ENCODE results near the gene ANP32A.

Gene ANP32A

DNA sequence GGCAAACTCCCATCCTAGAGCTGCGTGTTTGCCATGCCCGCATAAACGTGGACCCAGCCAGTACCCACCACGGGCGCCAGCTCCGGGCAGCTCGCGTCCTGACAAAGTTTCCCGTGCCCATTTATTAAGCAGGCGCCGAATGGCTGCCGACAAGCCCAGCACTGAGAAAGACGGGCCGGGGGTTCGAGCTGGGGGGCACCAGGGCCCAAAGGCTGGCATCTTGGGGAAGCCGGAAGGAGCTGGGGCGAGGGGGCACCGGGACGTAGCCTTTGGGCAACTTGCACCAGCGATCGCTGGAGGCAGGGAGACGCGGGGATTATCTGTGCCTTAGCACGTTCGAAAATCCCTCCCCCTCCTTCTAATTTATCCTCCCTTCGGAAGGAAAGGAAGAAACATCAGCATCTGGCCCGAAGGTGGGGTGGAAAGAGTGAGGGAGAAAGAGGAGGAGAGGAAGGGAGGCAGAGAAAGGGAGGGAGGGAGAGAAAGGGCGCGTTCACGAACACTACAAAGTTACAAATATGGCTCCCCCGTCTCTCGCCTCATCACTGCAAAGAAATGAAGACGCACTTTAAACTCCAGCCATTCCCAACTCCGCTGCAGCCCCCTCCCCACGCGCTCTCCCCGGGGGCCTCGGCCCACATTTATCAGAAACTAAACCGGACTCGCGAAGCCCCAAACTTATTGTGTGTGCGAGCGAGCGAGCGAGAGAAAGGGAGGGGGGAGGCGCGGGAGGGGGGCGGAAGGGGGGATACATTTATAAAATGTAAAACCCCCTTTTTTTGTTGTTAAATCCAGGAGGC, 1.0 kb downstream of the ANP32A start:
- peak in 1 of 2 experiments; percentile 45 for DNase-seq

- peak; percentile 77 to 86 for DNase-seq
Observed at GRCh38 chr15:68818769-68819494, 1.8 kb downstream of the ANP32A start.

- DNase-seq: peak; percentile 40 to 47
Observed at GRCh38 chr15:68818066-68818768, 2.5 kb downstream of the ANP32A start.

DNA sequence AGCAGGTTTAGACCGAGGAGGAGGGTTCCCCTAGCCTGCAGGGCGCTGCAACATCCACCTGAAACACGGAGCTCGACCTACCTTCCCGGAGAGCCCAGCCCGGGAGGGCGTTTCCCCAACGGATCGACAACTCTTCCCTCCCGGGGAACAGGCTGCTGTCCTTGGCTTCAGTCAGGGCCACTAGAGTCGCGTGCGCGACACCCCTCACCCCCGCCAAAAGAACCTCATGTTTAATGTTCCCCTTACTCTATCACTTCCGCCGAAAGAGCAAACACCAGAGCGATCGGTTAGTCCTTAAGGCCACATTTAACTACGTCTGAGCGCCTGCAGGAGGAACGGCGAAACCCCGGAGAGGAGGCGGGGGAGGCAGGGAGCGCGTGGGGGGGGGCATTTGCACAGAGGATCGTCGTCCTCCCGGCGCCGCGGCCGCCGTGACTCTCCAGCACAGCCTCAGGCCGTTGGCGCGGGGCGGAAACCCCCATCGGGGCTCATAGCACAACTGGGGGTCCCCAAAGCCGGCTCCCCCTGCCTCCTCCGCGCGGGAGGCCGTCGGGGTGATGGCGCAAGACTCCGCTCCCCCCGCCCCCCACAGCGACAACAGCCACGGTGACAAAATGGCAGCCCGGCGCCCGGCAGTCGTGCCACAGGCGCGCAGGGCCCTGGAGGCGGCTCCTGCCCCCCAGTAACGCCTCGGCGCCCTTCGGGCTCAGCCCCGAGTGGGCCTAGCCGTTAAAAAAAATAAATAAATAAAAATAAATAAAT, 3.2 kb downstream of the ANP32A start:
- peak; percentile 54 to 60 for DNase-seq

- no peak for DNase-seq
Observed at GRCh38 chr15:68816795-68817303, 3.8 kb downstream of the ANP32A start.

- no peak for DNase-seq
Observed at GRCh38 chr15:68816158-68816557, 4.5 kb downstream of the ANP32A start.

- DNase-seq: peak; percentile 35 to 54
Observed at GRCh38 chr15:68815598-68815997, 5.1 kb downstream of the ANP32A start.

- no peak for DNase-seq
Observed at GRCh38 chr15:68814596-68814995, 6.1 kb downstream of the ANP32A start.

DNA sequence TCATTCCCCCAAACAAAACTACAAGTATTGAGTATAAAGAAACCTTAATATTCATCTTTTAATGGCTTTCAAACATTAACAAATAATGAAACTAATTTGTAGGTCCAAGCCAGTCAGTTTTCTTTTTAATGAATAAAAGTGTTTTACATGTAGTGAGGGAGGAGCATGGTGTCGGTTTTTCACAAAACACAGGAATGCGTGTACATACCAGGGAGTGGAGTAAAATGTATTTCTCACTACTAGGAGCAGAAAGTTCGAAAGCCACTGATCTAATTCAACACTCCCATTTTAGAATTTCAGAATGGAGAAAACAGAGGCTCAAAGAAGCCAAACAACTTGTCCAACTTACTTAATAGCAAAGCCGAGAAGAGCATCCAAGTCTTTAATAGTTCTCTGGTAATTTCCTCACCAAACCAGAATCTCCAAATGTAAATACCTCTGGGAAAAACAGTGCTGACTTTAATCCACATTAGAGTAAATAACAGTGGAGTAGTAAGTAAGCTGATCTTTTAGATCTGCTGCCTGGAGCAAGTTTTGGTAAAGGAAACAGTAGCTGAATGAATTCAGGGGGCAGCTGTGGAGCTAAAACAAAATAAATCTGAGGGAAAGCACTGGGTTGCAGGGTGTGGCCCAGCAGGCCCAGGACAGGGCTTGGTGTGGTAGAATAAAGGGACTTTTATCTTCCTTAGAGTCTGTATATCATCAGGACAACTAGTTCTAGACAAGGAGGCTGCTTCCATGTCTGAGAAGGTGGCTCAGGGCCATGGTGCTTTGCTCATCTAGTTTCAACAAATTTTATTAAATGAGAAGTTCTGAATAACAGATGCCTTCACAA, 7.9 kb downstream of the ANP32A start:
- DNase-seq: no peak

- DNase-seq: no peak
Observed at GRCh38 chr15:68812069-68812468, 8.6 kb downstream of the ANP32A start.

DNA sequence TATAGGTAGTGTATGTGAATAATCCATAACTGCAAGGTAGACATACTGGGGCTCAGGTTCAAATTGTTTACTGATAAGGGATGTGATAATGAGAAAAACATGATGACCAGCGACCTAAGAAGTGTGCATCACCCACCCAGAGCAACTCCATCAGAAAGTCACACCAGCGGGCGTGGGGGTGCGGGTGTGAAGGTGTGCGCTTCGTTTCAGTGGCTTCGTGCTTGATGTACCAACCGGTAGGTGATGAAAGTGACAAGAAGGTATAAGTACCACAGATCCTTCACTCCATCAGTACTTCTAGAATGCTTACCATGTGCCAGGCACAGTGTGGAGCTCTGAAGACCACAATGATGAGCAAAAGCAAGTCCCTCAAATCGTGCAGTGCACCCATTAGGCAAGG, 11.2 kb downstream of the ANP32A start:
- no peak for DNase-seq

GRCh38 chr15:68808770-68809169, 11.9 kb downstream of the ANP32A start:
- no peak for DNase-seq

DNA sequence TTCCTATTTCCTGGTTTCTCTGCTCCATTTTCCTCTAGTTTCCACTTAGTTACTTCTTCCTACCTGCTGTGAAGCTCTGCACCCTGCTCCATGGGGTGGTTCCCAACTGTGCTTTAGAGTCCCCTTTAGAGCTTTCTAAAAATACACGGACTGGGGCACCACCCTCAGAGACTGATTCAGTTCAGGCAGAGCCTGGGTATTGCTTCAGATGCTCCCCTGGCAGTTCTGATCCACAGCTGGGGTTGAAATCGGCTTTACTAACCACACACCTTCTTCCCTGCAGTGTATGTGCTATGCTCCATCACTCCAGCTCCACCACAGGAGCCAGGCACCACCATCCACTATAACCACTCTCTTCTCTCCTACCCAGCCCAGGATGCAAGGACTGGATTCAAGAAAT, 12.6 kb downstream of the ANP32A start:
- DNase-seq: no peak

GRCh38 chr15:68807249-68807648, 13.4 kb downstream of the ANP32A start:
- no peak for DNase-seq

DNA sequence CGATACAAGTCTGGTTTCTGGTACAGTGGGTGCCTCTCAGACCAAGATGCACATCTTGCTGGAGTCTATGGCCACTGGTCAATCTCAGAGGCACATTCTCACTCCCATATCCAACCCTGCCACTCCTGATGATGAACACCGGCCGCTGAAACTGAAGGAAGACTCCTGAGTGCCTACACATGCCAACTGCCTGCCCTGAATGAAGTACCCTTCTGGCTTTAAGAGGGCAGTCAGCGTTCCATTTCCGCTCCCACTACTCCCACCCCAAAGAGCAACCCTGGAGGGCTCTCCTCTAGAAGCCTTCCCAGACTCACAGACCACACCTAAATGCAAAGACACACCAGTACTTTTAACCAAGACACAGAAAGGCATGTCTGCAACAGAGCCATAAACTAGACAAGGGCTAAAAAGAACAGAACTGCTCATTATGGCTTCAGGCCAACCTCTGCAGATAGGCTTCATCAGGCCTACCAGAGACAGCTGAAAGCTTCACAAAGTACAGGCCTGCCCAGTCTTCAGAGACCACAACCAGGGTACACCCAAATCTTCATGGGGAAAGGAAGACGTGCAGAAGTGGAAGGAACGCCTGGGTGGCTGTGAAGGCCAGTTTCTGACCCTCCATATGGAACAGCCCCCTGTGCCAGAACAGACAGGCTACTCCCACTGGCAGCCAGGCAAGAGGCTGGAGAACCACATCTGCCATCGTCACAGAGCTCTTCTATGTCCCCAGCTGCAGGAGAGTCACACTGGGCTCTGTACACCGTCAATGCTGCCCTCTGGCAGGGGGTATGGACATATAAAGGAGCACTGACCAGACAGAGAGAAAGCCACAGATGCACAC, 14.3 kb downstream of the ANP32A start:
- no peak for DNase-seq

- no peak for DNase-seq
Observed at GRCh38 chr15:68802373-68802772, 18.3 kb downstream of the ANP32A start.

- DNase-seq: no peak
Observed at GRCh38 chr15:68801572-68802148, 19.0 kb downstream of the ANP32A start.

DNA sequence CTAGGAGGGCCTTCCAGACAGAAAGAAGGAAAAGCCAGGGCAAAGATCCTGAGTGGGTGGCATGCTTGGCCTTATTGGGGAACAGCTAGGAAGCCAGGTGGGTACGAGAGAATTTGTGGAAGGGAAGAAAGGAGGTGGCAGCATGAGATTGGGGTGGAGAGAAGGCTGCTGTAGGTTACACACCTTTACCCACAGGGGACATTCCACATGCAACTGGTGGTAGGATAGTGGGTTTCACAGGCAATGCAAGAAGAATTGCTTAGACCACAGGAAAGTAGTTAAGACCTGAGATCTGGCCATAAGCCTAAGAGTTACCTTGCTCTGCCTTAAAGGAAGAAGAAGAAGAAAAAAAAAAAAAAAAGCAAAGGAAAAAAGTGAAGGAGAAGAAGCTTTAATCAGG, 19.8 kb downstream of the ANP32A start:
- DNase-seq: no peak

DNA sequence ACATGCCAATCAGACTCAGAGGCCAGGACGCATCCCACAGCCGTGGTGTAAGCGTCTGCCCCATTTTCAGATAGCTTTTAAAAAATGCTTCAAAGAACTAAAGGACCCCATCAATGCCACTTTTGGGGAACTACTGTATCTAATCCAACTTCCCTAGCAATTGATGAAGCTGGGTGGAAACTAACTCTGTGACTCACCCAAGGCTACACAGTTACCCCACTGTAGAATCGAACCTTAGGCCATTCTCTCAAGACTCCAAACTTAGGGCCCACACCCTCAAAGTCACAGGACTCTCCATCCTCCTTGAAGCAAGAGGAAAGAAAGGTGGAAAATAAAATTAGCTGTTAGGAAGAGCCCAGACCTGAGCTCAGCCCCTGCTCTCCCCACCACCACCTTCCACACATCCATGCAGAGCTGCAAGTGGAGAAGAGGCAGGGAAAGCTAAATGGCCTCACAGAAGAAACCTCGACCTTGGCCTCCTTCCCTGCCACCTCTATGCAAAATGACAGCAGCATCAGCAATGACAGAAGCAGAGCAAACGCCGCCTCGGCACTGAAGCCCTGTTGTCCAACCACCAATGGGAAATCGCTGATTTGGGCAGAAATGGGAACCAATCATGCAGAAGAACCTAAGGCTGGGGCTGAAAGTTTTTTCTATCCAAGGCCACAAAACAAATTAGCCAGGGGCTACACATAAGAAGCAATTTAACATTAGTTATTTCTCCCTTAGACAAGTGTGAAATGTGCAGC, 22.2 kb downstream of the ANP32A start:
- DNase-seq: no peak

All from AML-193 (cell line).